VCaP (cell line): ENCODE data around the gene NKPD1.

Experiments
- H3K27ac ChIP-seq: fragments of 450-650 bp; 2 replicates; pipeline ENCODE4 v1.5.1; 2017
- CTCF ChIP-seq: fragments of 450-650 bp; conservative IDR thresholded peaks from 2 replicates; pipeline ENCODE4 v1.5.1; 2017; ENCODE audit warnings: mild to moderate bottlenecking, moderate library complexity

Gene NKPD1

GRCh38 chr19:45163751-45164460 is 3.1 kb upstream of the NKPD1 start:
- no peak overlapping the region for H3K27ac ChIP-seq

GRCh38 chr19:45163156-45163555 is 2.4 kb upstream of the NKPD1 start:
- H3K27ac ChIP-seq, result no peak overlapping the region

More at GRCh38 chr19:45163751-45164460, 3.1 kb upstream of the NKPD1 start:
- no peak for TF ChIP-seq CTCF

GRCh38 chr19:45162608-45163143 is 1.9 kb upstream of the NKPD1 start:
- TF ChIP-seq CTCF, result no peak
- H3K27ac ChIP-seq, result peak overlapping the region; percentile 64; the same call in 1 of the 2 replicates

More at GRCh38 chr19:45163156-45163555, 2.4 kb upstream of the NKPD1 start:
- no peak for TF ChIP-seq CTCF

- TF ChIP-seq CTCF, result peak; percentile 97
- peak overlapping the region; percentile 64 for H3K27ac ChIP-seq
These were observed 1.2 kb upstream of the NKPD1 start for GRCh38 chr19:45161738-45162607.

DNA sequence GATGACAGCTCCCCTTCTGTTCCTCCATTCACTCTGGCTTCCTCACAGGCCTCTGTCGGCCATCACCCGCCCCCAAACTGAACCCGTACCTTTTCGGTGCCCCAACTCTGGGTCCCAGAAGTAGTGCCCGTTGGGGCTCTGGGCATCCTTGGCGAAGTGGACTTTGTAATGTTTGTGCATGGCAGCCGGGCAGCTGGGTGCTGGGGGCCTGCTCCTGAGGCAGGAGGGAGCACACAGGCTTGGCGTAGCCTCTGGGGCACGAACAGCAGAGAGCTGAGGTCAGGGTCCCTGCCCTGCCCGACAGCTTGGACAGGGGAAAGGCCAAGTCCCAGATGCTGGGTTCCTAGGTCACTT is 834 bp downstream of the NKPD1 start:
- TF ChIP-seq CTCF, result no peak

DNA sequence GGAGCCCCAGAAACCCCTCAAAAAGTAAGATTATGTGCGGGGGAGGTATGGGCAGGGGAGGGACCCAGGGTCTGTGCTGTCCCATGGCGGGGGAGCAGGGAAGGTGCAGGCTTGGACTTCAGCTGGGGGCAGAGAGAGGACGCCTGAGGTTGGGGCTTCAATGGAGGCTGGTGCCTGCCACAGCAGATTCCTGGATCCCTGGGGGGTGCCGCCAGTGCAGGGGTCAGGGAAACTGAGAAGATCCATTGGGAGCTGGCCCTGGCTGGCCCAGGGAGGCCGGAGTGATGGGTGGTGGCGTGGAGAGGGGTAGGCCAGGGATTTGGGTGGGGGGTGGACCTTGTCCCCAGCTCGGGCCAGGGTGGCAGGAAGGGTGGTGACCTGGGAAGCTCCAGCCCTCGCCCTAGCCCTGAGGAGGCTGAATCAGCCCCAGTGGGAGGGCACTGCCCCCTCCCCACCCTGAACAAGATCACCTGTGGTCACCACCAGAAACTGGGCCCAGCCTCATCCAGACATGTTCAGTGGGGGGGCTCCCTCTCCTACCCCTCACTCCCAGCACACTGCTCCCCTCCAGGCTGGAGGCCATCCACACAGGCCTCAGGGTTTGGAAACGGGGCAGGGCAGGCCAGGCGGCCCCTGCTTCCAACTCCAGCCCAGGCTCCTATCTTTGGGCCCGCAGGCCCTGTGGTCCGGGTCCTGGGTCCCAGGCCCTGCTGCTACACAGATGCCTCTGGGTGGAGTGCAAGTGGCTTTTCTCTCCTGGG is 1.4 kb downstream of the NKPD1 start:
- H3K27ac ChIP-seq, result no peak overlapping the region
- TF ChIP-seq CTCF, result no peak

More for the DNA sequence above, 834 bp downstream of the NKPD1 start:
- H3K27ac ChIP-seq, result peak overlapping the region; percentile 64
